NCI-H1694 treated with DMSO at 0.1 percent for 48 hours (cell line): Measurements from ENCODE around the gene C11orf21.
"Not testable (repeated sequence)": the region's sequence is repeated elsewhere in the genome, so short reads cannot be mapped to it uniquely, and the experiment has no call there.

Experiments used
- DNase-seq: peaks from one replicate; lab custom pipeline; 2025; lab: John Stamatoyannopoulos, UW

The C11orf21 gene

DNA sequence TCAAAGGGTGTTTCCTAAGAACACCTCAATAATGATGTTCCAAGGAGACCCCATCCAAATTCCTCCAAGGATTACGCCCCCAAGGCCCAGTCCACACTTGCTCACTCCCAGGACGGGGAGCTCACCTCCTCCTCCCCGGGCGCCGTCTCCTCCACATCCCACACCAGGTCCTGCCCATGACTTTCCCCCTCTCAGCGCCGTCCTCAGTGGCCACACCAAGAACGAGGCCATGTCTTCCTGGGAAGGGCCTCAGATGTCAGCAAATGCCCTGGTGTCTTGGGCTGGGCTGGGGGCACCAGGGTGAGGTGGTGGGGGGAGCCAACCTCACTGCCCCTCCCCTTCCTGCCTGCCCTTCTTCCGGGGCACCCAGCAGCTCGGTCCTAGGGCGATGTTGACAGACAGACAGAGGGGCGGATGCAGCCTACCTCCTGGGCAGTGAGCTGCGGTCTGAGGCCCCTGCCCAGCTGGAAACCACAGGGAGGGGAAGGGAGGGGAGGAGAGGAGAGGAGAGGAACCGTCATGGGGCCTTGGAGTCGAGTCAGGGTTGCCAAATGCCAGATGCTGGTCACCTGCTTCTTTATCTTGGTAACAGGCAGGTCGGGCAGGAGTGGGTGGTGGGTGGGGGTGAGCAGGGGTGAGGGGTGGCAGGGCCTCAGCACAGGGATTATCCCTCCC is at the start of gene C11orf21, which contains the start of gene TSPAN32:
Gene C11orf21, minus strand, starts transcription at position 288 of the 675 bp plus-strand sequence. Its CDS starts 110 bp downstream, at position 178.
Gene TSPAN32, plus strand, starts transcription at position 383 of the 675 bp plus-strand sequence. Its CDS starts 137 bp downstream, at position 520.
- DNase-seq, result peak; percentile 1

DNA sequence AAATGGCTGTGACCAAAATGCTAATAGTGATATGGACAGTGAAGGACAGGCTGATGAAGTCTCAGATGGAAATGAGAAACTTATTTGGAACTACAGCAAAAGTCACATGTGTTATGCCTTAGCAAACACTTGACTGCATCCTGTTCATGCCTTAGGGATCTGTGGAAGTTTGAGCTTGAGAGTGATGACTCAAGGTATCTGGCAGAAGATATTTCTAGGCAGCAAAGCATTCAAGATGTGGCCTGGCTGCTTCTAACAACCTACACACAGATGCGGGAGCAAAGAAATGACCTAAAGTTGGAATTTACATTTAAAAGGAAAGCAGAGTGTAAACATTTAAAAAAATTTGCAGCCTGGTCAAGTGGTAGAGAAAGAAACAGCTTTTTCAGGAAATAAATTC is 47.3 kb upstream of the C11orf21 start:
- DNase-seq, result no peak

DNA sequence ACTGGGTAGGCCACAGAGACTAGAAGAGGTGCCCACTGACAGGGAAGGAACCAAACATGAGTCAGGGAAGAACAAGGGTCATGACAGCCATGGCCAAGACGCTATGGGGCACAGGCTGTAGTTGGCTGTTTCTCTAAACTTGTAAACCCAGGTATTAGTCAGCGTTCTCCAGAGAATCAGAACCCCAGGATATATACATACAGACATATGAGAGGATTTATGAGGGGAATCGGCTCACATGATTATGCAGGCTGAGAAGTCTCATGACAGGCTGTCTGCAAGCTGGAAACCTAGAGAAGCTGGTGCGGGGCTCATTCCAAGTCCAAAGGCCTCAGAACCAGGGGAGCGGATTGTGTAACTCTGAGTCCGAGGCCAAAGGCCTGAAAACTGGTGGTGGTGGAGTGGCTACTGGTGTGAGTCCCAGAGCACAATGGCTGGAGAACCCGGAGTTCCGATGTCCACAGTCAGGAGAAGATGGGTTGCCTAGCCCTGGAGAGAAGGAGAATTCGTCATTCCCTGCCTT is 45.7 kb upstream of the C11orf21 start:
- DNase-seq, result no peak

DNA sequence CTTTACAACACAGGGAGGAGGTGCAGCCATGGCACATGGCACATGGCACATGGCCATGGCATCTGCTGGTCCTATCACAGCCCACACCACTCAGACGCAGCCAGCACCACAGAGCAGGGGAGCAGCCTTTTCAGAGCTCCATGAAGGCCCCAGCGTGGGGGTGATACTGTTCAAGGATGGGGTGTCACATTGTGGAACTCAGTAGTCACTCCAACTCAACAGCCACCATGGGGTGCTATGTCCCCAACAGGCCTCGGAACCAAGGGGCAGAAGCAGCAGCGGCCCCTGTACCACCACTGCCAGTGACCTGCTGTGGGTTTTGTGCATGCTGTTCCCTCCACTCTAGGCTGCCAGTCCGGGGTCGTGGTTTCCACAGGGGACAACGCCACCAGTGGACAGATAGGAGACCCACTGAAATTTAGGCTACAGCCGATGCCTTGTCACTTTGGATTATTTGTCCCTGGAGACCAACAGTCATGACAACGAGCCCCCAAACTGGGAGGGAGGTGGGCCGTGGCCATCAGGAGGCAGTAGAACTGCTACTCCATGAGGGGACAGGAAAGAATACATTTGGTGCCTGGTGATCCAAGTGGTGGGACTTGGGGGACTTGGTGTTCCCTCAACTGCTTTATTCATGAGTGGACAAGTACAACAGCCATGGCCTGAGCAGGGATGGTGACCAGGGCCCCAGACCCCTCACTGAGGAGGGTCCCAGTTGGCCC is 45.0 kb upstream of the C11orf21 start:
- no peak for DNase-seq

DNA sequence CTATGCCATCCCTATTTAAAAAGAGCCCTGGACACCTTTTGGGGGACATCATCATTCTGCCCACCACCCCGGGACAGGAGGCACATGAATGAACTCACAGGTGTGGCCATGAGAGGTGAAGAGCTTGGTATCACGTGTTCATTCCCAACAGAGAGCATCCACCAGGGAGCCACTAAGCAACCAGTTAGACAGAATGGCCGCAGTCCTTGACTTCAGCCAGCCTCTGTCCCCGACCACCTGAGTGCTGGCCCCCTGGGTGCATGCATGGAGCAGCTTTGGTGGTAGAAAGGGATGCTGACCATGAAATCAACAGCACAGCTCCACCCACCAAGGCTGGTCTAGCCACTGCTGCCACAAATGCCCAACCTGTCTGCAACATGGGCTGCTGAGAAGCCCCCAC is 44.3 kb upstream of the C11orf21 start:
- DNase-seq, result no peak

DNA sequence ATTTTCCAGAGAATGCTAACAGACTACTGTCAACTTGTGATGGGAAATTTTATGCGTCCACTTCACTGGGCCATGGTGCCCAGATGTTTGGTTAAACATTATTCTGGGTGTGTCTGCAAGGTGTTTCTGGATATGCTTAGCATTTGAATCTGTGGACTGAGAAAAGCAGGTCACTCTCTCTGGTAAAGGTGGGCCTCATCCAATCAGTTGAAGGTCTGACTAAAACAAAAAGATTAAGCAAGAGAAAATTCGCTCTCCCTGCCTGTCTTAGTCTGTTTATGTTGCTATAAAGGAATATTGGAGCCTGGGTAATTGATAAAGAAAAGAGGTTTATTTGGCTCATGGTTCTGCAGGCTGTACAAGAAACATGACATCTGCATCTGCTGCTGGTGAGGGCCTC is 43.3 kb upstream of the C11orf21 start:
- no peak for DNase-seq

DNA sequence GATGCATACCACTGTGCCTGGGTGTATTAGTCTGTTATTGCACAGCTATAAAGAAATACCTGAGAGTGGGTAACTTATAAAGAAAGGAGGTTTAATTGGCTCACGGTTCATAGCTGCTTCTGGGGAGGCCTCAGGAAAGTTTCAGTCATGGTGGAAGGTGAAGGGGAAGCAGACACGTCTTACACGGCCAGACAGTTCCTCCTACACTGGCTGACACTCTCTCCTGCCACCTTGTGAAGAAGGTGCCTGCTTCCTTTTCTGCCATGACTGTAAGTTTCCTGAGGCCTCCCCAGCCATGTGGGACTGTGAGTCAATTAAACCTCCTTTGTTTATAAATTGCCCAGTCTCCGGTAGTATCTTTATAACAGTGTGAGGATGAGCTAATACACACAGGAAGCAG is 41.8 kb upstream of the C11orf21 start:
- no peak for DNase-seq

DNA sequence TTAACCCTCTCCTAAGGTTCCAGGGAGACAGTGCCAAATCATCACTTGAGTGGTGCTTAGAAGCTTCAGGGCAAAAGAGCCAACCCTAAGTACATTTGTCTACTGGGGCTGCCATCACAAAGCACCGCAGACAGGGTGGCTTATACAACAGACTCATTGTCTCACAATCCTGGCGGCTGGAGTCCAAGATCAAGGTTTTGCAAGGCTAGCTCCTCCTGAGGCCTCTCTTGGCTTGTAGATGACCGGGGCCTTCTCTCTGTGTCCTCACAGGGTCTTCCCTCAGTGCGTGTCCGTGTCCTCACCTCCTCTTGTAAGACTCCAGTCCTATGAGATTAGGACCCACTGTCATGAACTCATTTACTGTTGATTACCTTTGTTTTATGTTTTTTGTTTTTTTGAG is 41.3 kb upstream of the C11orf21 start:
- no peak for DNase-seq

DNA sequence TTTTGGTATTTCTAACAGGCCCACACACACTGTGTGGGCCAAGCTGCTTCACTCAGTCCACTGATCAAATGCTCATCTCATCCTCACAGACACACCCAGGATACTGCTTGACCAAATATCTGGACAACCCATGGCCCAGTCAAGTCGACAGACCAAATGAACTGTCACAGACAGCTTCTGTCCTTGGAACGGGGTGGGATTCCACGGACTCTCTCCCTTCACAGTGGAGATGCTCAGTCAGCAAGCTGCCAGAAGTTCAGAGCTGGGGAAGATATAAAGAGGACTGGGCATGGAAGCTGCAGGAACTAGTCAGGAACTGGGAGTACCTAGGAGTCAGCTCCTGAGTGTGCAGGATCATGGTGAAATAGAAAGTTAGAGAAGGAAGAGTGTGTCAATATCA is 40.8 kb upstream of the C11orf21 start:
- DNase-seq, result no peak

DNA sequence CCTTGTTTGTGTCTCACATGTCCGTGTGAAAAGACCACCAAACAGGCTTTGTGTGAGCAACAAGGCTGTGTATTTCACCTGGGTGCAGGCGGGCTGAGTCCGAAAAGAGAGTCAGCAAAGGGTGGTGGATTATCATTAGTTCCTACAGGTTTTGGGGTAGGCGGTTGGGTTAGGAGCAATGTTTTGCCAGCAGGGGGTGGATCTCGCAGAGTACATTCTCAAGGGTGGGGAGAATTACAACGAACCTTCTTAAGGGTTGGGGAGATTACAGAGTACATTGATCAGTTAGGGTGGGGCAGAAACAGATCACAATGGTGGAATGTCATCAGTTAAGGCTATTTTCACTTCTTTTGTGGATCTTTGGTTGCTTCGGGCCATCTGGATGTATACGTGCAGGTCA is 37.0 kb upstream of the C11orf21 start:
- not testable (repeated sequence) for DNase-seq

DNA sequence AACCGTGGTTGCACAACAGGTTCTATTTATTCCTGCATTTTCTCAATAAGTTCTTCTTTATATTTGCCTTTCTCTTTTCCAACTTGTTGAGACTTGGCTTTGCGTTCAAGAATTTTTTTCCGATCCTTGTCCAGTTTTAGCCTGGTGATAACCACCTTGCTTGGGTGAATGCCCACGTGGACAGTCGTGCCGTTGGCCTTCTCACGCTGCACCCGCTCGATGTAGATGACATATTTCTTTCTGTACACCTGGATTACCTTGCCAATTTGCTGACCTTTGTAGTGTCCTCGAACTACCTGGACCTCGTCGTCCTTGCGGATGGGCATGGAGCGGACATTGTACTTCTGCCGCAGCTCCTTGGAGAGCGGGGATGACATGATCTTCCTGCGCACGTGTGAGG is 33.6 kb upstream of the C11orf21 start:
- DNase-seq, result not testable (repeated sequence)

DNA sequence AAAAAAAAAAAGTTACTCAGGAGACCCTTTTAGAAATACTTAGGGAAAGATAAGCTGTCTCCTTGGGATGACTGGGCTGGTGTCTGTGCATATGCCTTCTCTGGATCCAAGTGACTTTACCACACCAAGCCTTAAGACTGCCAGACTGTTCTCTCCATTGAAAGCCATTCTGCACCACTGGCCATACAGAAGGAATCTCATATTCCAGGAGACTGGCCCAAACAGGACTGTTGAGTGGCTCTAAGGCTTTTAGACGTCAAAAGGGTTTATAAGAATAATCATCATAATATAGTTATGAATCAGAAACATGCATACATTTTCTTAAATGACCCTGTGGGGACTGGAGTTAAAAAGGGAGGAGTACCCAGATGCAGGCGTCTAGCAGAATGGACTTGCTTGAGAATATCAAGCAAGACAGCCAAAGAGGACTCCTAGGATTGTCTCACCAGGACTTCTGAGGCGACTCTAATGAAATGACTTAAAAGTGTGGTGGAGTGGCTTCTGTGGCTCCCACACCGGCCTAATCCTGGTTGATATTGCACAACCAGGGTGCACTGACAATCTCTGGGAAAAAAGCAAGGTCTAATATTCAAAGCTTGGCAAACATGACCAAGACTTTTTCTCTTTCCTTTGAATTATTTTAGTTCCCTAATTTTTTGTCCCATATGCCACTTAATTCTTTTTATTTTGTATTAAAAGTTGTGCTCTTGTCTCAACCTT is 31.9 kb upstream of the C11orf21 start:
- DNase-seq, result not testable (repeated sequence)

DNA sequence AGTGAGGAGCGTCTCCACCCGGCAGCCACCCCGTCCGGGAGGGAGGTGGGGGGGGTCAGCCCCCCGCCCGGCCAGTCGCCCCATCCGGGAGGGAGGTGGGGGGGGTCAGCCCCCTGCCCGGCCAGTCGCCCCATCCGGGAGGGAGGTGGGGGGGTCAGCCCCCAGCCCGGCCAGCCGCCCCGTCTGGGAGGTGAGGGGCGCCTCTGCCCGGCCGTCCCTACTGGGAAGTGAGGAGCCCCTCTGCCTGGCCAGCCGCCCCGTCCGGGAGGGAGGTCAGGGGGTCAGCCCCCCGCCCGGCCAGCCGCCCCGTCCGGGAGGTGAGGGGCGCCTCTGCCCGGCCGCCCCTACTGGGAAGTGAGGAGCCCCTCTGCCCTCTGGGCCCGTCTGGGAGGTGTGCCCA is 30.9 kb upstream of the C11orf21 start:
- not testable (repeated sequence) for DNase-seq

DNA sequence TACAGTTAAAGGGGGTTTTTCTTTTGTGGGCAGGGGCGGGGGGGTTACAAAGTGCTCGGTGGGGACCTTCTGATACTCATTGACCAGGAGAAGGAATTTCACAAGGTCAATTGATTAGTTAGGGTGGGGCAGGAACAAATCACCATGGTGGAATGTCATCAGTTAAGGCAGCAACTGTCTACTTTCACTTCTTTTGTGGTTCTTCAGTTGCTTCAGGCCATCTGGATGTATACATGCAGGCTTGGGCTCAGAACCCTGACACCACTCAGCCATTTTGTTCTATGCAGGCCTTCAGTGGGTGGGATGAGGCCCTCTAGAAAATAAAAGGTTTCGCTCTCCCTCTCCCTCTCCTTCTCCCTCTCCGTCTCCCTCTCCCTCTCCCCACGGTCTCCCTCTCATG is 29.7 kb upstream of the C11orf21 start:
- DNase-seq, result no peak

DNA sequence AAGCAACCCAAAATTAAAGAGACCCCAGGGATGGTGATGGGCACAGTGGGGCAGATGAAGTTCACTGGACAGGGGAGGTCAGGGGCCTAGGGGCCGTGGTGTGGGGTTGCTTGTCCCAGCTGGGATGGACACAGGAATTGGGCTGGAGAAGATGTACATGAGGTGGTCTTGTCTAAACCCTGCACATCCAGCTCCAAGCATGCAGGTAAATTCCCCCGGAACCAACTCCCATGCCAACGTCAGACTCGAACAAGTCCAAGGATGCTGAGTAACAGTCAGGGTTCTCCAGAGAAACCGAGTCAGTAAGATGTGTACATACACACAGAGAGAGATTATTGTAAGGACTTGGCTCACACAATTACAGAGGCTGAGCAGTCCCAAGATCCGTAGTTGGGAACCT is 29.0 kb upstream of the C11orf21 start:
- no peak for DNase-seq

DNA sequence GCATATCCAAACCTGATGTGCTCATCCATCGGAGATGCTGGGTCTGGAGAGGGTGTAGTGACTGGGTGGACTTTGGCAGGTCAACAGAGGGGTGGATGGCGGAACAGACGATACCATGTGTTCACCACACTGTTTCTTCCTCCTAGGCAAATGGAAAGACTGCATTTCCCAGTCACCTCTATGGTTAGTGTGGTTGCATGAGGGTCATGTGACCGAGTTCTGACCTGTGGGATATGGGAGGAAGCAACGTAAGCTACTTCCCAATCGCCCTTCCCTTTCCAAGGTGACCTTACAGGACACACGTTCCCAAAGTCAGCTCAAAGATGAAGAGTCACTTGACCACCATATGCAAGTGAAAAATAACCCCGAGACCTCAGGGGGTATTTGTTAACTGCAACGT is 27.8 kb upstream of the C11orf21 start:
- DNase-seq, result no peak

DNA sequence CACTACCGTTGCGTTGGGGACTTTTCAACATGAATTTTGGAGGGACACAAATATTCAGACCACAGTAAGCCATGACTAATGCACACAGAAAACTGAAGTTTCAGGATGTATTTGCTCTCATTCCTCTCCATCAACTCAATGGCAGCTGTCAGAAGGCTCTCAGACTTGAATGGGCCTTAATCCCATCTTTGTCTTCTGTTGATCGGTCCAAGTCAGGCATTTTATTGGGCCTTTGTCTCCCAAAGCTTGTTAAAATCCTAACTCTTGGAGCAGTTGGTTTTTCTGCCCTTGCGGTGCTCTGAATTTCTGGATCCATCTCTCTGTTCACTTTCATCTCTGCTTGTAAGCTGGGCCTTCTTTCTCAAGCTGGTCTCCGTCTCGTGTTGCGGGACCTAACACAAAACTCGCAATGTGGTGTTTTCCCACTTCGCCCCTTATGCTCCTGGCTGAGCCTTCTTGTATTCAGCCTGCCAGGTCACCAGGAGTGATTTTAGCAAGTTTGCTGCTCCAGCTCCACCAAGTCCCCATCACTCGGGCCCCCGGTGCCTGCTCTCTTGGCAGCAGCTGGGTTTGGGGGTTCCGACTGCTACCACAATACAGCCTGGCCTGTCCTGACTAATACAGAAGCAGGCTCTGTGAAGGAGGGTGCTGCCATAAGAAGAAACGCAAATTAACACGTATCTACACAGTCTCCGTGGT is 27.1 kb upstream of the C11orf21 start:
- DNase-seq, result no peak

DNA sequence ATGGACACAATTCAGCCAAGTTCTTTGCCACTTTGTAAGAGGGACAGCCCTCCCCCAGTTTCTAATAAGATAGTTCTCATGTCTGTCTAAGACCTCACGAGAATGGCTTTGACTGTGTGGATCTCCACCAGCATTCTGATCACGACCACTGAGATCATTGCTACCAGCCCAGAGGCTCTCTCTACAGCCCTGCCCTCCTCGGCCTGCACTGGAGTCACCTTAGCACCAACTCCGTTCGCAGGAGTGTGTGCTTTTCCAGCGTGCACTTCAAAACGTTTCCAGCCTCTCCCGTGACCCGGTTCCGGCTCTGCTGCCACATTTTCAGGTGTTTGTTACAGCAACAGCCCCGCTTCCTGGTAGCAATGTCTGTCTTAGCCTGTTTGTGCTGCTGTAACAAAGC is 26.3 kb upstream of the C11orf21 start:
- no peak for DNase-seq

DNA sequence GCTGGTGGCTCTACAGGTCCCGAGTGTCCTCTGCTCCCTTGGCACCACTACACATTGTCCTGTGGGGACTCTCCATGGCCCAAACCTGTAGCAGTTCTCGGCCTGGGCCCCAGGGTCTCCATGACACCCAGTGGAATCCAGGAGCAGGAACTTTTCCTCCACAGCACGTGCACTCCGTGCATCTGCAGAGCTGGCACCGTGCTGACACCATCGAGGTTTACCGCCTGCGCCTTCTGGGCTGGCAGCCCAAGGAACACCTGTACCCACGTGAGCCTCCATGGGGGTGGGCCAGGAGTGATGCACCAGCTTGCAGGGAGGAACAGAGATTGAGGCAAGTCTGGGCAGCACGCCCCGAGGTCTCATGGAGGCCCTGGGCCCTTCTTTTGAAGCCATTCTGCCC is 25.3 kb upstream of the C11orf21 start:
- DNase-seq, result no peak

DNA sequence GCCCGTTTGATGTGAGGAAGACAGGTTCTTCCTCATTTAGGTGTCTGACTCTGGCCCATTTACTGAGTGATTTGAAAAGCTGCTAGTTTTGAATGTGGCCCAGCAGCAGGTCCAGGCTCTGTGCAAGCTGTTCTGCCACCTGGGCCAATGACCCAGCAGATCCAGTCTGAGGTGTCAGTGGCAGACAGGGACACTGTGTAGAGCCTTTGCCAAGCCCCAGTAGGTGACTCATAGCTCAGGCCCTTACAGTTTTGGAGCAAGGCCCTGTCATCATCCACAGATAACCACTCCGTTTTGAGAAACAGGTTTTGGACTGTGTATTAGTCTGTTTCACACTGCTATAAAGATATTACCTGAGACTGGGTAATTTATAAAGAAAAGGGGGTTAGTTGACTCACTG is 24.0 kb upstream of the C11orf21 start:
- DNase-seq, result no peak

DNA sequence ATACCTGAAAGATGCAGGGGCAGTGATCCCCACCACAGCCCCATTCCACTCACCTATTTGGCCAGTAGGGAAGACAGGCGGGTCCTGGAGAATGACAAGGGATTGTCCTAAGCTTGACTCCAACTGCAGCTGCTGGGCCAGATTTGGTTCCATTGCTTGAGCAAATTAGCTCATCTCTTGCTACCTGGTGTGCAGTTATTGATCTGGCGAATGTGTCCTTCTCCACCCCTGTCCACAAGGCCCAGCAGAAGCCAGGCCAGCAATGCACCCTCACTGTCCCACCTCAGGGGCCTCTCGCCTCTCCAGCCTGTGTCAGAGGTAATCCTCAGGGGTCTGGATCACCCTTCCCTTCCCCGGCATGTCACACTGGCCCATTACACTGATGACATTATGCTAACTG is 23.4 kb upstream of the C11orf21 start:
- no peak for DNase-seq

DNA sequence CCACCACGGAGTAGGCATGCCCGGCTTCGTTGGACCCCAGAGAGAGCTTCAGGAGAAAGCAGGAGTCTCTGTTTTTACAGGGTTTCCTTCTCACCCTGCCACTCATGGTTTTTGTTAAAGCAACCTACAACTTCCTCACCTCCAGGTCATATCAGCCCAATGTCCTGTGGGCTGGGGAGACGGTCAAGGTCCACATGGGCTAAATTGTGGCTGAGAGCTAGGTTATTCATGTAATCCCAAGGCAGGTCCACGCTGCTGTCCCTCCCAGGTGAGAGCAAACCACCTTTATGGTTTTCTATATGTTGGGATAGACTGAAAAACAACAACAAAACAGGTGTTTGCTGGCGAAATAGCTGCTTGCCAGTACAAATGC is 19.6 kb upstream of the C11orf21 start:
- no peak for DNase-seq
